GM21390 (cell line): ENCODE data around the gene MMP11.

Experiments
- ATAC-seq: cut with Tn5 transposase; IDR thresholded peaks from one replicate; pipeline ENCODE4 v1.9.1; 2021; ENCODE audit not compliant: unreplicated experiment

MMP11 gene

GRCh38 chr22:23756891-23757290, 15.8 kb upstream of the MMP11 start:
- ATAC-seq, result no peak

- ATAC-seq, result no peak
These were observed 13.1 kb upstream of the MMP11 start for GRCh38 chr22:23759566-23759965.

- no peak for ATAC-seq
These were observed 12.6 kb upstream of the MMP11 start for GRCh38 chr22:23760056-23760455.

DNA sequence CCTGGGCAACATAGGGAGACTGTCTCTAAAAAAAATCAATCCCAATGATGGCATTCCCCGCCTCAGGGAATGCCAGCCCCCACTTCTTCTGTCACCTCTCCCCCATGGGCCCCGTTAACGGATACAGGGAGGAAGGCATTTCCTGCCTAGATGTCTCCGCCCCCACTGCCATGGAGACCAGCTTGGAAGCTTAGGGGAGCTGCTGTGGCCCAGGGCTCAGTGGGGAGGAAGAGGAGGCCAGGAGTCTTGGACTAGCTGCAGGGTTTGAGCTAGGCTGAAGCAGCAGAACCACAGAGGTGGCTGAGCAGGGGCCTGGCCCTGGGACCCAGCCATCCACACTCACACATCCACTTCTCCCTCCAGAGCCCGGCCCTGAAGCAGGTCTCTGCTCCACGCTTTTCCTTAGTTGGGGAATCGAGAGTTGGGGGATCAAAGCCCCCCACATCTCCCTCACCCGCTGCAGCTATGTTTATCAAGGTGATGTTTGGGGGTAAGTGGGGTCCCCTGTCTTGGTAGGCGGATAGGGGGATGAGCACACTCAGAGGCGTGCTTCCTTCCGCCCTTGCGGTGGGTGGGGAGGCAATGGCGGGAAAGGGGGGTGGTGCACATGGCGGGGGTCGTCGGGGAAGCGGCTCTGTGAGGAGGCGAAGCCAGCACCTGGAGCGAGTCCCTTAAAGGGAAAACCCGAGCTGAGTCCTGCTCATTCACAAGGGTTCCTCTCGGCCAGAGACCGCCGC, 9.6 kb upstream of the MMP11 start, which contains the start of gene C22orf15:
Gene C22orf15, plus strand, starts transcription at position 149 of the 737 bp plus-strand sequence. Its CDS starts 317 bp downstream, at position 466.
- no peak for ATAC-seq

DNA sequence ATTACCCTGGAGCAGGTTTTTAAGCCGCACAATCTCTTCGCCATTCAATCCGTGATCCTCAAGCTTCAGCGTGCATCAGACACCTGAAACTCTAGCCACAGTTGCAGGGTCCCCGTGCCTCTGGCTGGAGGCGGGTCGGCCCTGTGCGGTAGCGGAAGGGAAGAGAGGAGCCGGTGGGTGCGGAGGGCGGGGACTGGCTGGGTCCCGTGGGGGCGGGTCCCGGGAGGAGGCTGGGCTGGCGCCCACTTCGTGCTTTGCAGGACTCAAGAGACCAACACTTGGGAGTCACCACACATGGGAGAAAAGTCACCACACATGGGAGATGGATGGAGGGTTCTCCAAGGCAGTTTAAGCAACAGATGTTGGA, 9.1 kb upstream of the MMP11 start:
- ATAC-seq, result no peak

DNA sequence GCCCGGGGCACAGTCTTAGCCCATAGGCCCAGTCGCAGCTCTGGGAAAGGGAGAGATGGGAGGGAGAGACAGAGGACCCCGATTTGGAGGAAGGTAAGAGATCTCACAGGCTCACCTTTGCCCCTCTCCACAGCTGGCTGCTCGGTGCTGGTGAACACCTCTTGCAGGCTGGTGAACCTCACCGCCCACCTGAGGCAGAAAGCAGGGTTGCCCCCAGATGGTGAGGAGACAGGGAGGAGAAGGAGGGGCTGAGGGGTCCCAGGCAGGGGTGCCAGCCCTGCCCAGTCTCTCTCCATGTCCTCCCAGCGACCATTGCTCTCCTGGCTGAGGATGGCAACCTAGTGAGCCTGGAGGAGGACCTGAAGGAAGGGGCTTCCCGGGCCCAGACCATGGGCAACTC, 8.7 kb upstream of the MMP11 start:
- no peak for ATAC-seq

- no peak for ATAC-seq
These were observed 7.5 kb upstream of the MMP11 start for GRCh38 chr22:23764899-23765881.

GRCh38 chr22:23767303-23767672, 5.4 kb upstream of the MMP11 start:
- no peak for ATAC-seq

DNA sequence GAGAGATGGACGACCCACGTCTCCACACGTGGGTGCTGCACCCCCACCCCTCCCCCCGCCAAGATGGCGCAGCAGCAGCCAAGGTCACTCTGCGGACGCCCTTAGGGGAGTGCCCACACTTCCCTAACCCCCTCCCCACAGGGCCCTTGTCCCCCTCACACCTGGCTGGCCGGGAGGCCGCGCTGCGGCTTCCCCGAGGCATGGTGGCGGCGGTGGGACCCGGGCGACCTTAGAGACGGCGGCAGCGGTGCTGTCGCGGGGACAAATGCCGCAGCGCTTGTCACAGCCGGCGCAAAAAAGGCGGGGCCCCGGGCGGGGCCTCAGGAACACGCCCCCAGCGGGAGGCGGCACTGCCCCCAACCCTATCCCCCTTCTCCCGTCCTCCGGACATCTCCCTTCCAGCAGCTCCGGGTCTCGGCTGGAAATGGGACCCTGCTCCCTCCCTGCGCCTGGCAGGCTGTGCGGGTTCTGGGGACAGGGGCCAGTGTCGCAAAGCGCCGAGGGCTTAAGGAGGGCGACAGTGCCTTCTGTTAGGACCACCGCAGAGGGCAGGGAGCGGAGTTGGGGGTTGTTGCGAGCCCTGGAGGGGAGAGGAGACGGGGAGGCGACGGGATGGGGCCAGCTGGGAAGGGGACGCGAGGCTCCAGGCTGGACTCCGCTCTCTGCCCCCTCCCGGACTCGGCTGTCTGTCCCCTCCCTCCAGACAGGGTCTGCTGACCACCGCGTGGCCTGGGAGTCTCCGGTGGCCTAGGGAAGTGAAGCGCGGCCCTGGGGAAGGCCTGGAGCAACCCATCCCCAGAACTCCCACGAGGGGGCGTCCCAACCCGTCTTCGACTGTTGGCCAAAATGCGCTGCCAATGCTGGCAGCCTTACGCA, 4.7 kb upstream of the MMP11 start, which contains the start of gene CHCHD10:
Gene CHCHD10, minus strand, starts transcription at position 300 of the 876 bp plus-strand sequence. Its CDS starts 98 bp downstream, at position 202.
- ATAC-seq, result no peak

DNA sequence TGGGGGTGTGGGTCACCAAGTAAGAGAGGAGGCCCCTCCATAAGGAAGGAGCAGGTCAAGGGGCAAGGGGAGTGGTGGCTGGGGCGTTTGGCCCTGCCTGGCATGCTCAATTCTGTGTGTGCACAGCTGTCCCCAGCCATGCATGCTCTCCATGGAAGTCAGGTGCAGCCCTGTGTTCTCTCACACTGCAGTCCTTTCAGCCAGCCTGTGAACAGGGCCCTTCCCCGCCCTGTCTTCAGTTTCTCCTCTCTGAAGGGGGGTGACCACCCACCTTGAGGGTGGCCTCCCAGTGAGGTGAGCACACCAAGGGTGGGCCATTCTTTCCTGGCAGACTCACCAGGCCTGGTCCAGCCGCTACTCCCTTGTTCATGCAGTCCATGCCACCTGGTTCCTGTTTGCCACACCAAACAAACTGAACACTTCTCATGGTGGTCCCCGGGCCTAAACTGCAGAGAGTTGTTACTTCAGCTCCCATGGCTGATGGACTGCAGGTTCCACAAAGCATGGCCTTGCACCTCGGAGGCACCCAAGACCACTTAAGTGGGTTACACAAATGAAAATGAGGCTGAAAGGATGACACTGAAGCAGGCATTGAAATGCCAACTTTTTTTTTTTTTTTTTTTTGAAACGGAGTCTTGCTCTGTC, 3.2 kb upstream of the MMP11 start:
- ATAC-seq, result no peak

DNA sequence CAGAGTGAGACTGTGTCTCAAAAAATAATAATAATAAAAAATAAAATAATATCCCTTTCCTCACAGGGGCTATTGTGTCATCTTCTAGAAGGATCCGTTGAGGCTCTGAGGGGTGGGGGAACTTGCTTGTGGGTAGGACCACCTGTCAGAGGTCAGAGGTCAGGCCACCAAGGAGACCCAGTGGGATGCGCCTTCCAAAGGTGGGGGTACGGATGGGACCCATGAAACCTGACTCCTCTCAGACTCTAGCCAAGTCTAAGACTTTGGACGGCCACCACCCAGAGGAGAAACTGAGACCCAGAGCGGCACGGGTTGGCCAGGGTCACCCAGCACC, 367 bp upstream of the MMP11 start:
- no peak for ATAC-seq

DNA sequence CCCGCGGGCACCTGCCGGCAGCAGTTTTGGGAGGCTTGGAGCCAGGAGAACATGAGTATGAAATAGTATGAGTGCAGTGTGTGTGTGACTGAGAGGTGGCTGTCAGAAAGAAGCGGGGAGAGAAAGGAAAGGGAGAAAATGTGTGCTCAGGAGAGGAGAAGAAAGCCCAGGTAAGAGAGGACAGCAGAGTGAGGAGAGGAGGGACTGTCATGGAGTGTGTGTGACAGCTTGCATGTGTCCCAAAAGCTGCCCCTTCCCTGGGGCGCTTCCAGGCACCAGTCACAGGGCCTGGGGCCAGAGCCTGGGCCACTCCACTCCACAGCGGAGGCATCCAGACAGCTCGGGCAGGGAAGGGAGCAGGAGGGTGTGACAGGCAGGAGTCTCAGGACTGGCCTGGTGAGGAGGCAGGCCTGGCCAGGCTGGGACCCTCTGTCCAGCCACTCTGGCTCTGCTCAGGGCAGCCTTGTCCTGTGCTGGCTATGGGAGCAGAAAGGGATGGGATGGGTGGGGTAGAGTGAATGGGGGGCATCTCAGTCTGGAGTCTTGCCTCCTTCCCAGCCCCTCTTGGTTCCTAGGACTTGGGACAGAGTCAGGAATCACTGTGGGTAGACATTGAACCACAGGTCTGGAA, 949 bp downstream of the MMP11 start:
- no peak for ATAC-seq

GRCh38 chr22:23774114-23774921, 1.7 kb downstream of the MMP11 start:
- ATAC-seq, result no peak

DNA sequence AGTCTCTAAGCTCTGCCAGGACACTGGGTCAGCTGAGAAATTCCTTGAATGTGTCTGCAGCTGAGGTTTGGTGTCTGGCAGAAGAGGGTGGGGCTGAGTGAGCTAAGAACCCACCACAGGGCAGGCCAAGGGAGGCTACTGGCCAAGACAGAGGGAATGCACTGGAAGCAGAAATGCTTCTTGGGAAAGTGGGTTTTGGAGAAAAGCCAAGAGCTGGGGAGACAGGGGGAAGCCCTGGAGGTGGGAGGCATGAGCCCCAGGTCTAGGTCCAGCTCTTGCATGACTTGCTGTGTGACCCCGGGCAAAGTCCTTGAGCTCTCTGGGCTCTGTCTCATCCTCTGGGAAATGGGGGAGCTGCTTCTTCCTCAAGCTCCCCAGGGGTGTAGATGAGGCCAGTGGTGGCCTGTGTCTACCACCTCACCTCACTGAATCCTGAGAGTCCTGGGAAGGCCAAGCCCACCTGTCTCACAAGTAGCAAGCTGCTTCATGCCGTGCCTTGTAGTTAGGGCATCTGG, 2.3 kb downstream of the MMP11 start:
- no peak for ATAC-seq

- no peak for ATAC-seq
These were observed 3.2 kb downstream of the MMP11 start for GRCh38 chr22:23775779-23776375.

DNA sequence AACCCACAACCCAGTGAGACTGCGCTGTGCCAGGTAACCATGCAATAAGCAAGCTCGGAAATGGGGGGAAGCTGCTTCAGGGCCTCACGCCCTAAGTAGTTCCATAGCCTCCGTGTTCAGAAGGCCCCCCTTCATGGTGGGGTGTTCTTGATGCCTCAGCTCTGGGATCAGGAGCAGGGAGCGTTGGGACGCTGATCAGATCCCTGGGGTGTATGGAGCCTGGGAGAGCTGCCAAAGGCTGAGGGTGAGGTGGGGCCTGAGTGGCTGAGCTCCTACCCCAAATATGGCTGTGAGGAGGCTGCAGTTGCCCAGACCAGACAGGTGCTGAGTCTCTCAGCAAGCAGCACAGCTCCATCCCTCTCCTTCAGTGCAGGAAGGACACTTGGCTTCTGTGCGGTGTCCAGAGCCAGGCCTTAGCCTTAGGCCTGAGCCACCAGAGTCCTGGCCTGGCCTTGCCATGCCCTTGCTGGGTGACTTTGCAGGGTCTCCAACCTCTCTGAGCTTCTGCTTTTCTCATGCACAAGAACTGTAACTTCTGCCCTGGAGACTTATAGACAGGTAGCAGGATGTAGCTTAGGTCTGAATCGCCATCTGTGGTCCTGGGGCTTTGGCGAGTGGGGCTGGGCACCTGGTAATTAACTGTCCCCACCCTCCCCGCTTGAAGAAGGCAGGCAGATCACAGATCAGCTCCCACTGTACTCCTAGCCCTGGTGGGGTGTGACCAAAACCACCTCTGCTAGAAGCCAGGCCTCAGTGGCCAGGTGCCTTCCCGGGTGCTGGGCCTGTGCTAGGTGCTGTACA, 5.3 kb downstream of the MMP11 start:
- no peak for ATAC-seq

- ATAC-seq, result no peak
These were observed 5.9 kb downstream of the MMP11 start for GRCh38 chr22:23778577-23778900.

- no peak for ATAC-seq
These were observed 6.4 kb downstream of the MMP11 start for GRCh38 chr22:23779083-23779482.
